Fibroblast of villous mesenchyme (primary cell): ENCODE data around the gene HSF2BP. TPM values are rescaled to one million over a fixed set of nuclear protein-coding genes. Genes with fewer than 3 reads are reported as not detected.

Source experiments
- DNase-seq: peaks from one replicate; pipeline ENCODE4 v3.0.0-alpha.2; 2010; ENCODE audit warnings: low read depth
- H3K4me3 ChIP-seq: 2 replicates; pipeline ENCODE4 v1.5.1; 2011; ENCODE audit warnings: low read depth, mild to moderate bottlenecking, low read length
- CTCF ChIP-seq: IDR thresholded peaks from 2 replicates; pipeline ENCODE4 v1.5.1; 2012; ENCODE audit warnings: low read depth, mild to moderate bottlenecking, low read length; ENCODE audit not compliant: insufficient read depth
- total RNA-seq: library from RNA; depleted of rRNA; stranded (reverse); fragments of >200 nt; gene quantifications from 2 replicates; pipeline ENCODE4 v1.2.3, GENCODE V29; 2012

The HSF2BP gene
- total RNA-seq, 1 donor = 2.6 TPM

- no peak overlapping the region for H3K4me3 ChIP-seq
- peak; percentile 44 for DNase-seq
- TF ChIP-seq CTCF = no peak
Observed at GRCh38 chr21:43588957-43589356, 70.3 kb downstream of the HSF2BP start.

- TF ChIP-seq CTCF = no peak
- no peak overlapping the region for H3K4me3 ChIP-seq
- DNase-seq = peak; percentile 99
Observed at GRCh38 chr21:43585924-43586413, 73.3 kb downstream of the HSF2BP start.

- no peak for DNase-seq
- no peak overlapping the region for H3K4me3 ChIP-seq
- TF ChIP-seq CTCF = no peak
Observed at GRCh38 chr21:43585514-43585913, 73.8 kb downstream of the HSF2BP start.

GRCh38 chr21:43581453-43581852 lies 77.8 kb downstream of the HSF2BP start:
- DNase-seq = no peak
- TF ChIP-seq CTCF = no peak
- H3K4me3 ChIP-seq = no peak overlapping the region

- TF ChIP-seq CTCF = no peak
- no peak overlapping the region for H3K4me3 ChIP-seq
- peak; percentile 89 for DNase-seq
Observed at GRCh38 chr21:43578677-43579303, 80.5 kb downstream of the HSF2BP start.

GRCh38 chr21:43575473-43575844 lies 83.8 kb downstream of the HSF2BP start:
- no peak overlapping the region for H3K4me3 ChIP-seq
- peak; percentile 63 for DNase-seq
- no peak for TF ChIP-seq CTCF
